CD4-positive, alpha-beta T cell treated with Interleukin-2 at 100 ng/mL for 4 hours (primary cell): ENCODE results near the gene DNER.

ENCODE experiments used
- DNase-seq: peaks from one replicate; pipeline ENCODE4 v3.0.0-alpha.2; 2020; ENCODE audit warnings: low spot score

The DNER gene

GRCh38 chr2:229443546-229444268 lies 270.6 kb downstream of the DNER start:
- no peak for DNase-seq

DNA sequence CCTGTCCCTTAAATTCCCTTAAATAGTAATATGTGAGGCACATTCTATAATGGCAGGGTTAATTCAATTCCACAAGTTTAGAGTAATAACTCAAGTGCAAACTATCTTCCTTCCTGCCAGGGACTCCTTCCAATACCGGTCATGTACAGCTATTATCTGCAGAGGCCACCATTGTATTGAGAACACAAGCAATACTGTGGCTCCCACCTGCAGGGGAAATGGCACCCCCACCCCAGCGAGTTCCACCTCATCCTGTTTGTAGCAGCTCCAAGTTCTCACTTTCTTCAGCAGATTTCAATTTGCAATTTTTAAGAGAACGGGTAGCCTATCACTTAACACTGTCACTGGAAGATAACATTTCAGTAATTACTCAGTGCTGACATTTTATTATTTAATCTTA lies 271.2 kb downstream of the DNER start:
- no peak for DNase-seq

DNA sequence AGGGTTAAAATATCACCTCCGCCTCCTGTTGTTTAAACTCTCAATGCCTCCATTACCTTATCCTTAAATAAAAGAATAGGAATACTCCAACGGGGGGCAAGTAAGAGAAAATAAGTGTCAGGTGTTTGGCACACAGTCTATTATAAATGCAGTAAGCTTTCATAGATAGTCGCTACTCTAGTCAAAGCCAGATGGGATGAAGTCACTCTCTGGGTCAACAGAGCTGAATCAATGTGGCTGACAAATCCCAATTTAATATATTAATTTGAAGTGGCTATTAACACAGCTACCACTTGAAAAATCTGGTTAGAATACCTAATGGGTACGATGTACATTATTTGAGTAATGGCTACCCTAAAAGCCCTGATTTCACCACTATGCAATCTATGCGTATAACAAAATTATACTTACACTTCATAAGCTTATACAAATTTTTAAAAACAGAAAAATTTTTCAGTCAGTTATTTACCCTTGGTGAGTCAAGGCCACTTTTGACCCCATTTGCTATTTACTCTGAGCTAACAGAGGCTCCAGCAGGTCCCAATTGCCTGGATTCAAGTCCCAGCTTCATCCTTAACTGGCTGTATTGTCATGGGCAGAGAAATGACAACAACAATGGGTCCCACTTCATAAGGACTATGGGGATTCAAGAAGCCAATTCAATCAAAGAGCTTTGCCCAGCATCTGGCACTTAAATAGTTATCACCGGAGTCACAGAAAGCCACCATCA lies 275.8 kb downstream of the DNER start:
- no peak for DNase-seq

GRCh38 chr2:229437467-229437866 lies 276.9 kb downstream of the DNER start:
- no peak for DNase-seq

DNA sequence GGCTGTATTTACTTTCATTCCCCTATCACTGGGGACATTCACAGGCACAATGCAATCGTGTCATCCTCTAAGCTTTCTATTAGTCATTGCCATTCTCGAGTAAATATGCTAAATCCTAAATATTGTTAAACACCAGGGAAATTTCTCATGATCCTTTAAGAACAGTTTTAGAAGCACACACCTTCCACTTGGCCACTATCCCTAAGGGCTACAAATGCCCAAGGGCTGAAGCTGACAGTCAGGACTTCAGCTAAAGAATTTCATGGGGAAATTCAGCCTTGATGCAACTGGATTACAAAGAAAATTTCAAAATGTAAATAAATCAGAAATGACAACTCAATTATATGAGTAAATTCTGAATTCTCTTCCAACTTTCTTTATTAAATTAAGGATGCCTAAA lies 280.2 kb downstream of the DNER start:
- no peak for DNase-seq

DNA sequence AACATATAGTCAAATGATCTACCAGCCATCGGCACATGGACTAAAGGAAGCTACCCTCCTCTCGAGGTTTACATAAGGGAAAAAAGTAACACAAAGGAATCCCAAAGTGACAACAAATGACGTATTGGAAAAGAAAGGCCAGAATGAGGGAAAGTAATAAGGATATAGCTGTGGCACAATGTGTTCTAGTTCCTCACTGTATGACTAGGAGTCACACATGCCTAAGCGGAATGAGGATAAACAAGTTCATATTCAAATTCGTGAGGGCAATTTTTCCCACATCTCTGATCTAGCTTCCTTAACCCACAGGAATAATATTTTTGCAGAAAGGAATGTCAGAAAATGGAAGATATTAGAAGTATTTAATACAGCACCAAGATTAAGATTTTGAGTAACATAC lies 281.0 kb downstream of the DNER start:
- DNase-seq = no peak

GRCh38 chr2:229431327-229431954 lies 282.9 kb downstream of the DNER start:
- no peak for DNase-seq

GRCh38 chr2:229429589-229429988 lies 284.8 kb downstream of the DNER start:
- no peak for DNase-seq

GRCh38 chr2:229426464-229426863 lies 287.9 kb downstream of the DNER start:
- no peak for DNase-seq

- no peak for DNase-seq
Measured at GRCh38 chr2:229425598-229425997, 288.8 kb downstream of the DNER start.

DNA sequence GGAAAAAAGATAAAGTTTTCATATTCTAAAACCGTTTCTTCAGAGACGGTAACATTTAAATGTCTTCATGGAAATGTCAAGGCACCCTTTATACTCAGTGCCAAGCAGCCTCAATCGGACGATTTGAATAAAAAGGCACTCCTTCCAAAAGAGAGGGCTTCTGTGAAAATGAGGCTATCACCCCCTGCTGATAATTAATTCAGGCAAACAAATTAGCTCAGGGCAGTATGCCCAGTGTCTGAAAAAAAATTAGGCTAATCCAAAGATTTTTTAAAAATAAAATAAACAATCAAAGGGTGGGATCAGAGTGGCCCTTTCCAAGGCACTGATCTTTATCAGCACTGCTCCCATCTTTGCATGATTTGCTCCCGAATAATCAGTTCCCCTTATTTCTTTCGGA lies 292.3 kb downstream of the DNER start:
- no peak for DNase-seq

DNA sequence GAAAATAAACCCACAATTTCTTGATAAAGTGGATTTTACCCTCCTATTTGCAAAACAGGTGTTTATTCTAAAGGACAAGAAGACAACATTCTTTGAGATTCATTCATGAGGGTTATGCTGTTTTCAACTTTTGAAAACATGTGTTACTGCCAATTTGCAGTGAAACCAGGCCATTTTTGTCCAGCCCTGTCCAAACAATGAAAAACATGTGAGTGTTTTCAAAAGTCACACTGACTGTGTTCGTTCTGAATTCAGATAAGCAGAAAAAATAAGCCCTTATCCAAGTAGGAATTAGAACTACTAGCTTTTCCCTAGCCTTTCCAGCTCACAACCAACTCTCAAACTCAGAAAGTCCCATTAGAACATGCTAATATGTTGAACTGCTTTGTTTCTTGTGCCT lies 295.2 kb downstream of the DNER start:
- DNase-seq = no peak

- no peak for DNase-seq
Measured at GRCh38 chr2:229417916-229418315, 296.4 kb downstream of the DNER start.

GRCh38 chr2:229417176-229417575 lies 297.2 kb downstream of the DNER start:
- no peak for DNase-seq

DNA sequence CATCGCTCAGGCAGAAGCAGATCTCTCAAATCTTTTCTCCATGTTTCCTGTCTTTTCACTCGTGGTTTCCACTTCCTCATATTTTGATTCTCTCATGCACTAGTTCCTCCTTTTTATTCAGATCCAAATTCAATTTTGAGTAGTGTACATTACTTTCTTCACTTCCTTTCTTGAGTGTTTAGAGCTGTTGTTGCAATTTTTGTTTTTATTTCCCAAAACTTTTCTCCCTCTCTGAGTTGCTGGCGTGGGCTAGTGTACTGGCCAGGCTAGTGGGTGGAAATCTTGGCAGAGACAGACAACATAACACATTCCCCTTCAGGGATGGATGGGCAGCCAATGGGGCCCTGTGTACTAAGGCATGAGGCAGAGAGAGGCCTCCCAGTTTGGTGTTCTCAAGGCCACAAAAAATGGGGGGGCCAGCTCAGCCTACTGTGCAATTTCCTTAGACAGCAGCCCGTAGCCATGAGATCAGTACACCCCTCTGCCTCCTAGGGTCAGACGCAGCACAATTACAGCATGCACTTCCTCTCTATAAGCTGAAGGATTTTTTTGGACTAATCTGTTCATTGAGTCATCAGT lies 298.1 kb downstream of the DNER start:
- no peak for DNase-seq

- no peak for DNase-seq
Measured at GRCh38 chr2:229414631-229415030, 299.7 kb downstream of the DNER start.

DNA sequence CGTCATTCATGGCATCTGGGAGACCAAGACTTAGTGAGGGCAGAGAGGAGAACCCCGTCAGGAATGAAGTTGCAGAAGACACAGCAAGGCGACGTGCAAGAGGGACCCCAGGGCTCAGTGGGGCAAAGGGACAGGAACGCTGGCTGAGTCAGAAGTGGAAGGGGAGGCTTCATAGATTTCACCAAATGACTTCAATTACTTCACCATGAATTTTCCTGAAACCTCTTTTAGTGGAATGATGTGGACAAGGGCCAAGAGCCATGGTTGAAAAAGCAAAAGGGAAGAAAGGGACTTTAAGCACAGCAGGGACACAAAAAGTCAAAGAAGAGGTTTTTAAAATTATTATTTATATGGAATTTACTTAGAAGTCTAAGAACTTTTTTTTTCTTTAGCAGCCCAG lies 301.7 kb downstream of the DNER start:
- DNase-seq = no peak

DNA sequence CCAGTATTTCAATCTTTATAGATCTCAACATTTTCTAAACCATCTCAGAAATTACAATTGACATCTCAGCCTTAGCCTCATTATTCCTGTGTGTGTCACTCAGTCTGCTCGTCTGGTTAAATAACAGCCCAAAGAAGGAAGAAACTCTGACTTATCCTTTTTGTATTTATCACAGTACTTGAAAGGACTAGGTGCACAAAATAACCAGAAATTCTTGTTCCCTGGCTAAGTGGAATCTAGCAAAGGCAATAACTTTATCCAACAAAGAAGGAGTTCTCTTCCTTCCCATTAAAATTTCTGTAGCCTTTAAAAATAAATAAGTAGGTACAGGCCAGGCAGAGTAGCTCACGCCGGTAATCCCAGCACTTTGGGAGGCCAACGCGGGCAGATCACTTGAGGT lies 303.4 kb downstream of the DNER start:
- DNase-seq = no peak

DNA sequence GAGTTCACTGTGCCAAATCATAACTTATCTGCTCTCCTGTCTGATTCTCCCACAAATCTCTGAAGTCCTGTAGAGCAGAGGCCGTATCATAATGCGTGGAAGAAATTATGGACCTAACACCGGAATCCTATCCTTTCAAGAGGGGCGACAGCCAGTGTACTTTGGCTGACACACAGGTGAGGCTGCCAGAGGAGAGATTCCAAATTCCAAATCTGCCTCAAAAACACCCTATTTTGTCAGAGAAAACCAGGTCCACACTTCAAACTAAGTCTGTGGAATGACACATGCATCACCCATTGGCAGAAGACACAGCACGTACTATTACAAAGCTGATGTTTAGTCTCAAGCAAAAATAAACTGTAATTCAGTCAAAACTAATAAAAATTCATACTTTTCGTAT lies 304.1 kb downstream of the DNER start:
- no peak for DNase-seq

DNA sequence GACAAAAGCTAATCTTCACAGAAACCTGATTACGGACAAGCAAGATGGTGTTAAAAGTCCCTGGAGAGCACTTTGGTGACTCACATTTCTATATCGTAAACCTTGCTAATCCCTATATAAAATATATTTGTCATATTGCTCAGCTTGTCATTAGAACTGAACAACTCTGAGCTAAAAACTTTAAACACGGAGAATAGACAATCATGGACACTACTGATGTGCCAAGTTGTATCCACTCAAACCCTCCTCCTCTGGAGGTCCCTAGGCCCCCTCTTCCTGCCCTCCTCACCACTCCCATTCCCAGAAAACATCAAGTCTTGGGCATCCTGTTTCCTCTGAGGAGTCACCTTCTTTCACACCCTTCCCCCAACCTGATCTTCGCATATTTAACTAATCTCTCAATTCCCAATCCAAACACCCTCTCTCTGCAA lies 304.6 kb downstream of the DNER start:
- no peak for DNase-seq

GRCh38 chr2:229408962-229409361 lies 305.4 kb downstream of the DNER start:
- DNase-seq = no peak

- DNase-seq = no peak
Measured at GRCh38 chr2:229408356-229408755, 306.0 kb downstream of the DNER start.

GRCh38 chr2:229407170-229407569 lies 307.2 kb downstream of the DNER start:
- no peak for DNase-seq
